Large intestine (tissue), 3 donors: ENCODE results near the gene SKAP1. TPM values are rescaled to one million over a fixed set of nuclear protein-coding genes. Genes with fewer than 3 reads are reported as not detected.

Experiments used
- DNase-seq, 2 donors: peaks; one replicate each; pipeline versions ENCODE4 v3.0.0 to v3.0.0-alpha.2; 2013
- H3K27ac ChIP-seq: one replicate; pipeline ENCODE4 v1.5.1; 2013; ENCODE audit warnings: low read length
- H3K27me3 ChIP-seq: 2 replicates; pipeline ENCODE4 v1.6.1; 2013; ENCODE audit warnings: low read length; ENCODE audit not compliant: control insufficient read depth, insufficient read depth
- H3K36me3 ChIP-seq: 2 replicates; pipeline ENCODE4 v1.6.1; 2013; ENCODE audit warnings: low read length; ENCODE audit not compliant: control insufficient read depth, insufficient read depth
- H3K4me1 ChIP-seq: one replicate; pipeline ENCODE4 v1.6.1; 2013; ENCODE audit warnings: low read length; ENCODE audit not compliant: control insufficient read depth, insufficient read depth
- H3K4me3 ChIP-seq: one replicate; pipeline ENCODE4 v1.5.1; 2013; ENCODE audit warnings: low read length
- H3K9me3 ChIP-seq: one replicate; pipeline ENCODE4 v1.6.1; 2013; ENCODE audit warnings: mild to moderate bottlenecking, low read depth, low read length, moderate library complexity; ENCODE audit not compliant: control insufficient read depth
- whole genome bisulfite sequencing: methylation state at CpG from one replicate; pipeline ENCODE4 v1.1.5; 2013; ENCODE audit warnings: low lambda C conversion rate; ENCODE audit not compliant: insufficient coverage; 5-methylcytosine and 5-hydroxymethylcytosine counted together
- polyA plus RNA-seq: library from polyadenylated mRNA; unstranded; fragments of 120-200 nt; gene quantifications from one replicate; pipeline ENCODE4 v1.2.1, GENCODE V29; 2013

SKAP1 gene
- polyA plus RNA-seq, 1 donor: 3.0 TPM

GRCh38 chr17:48283411-48283810 lies 146.6 kb downstream of the SKAP1 start:
- WGBS: no CpG with 5 or more reads among the region's 2 CpGs
- Histone ChIP-seq H3K27me3 (no peaks in the 10 kb centered on the region), H3K9me3 (no peaks in the 10 kb centered on the region), H3K27ac (no peak overlapping the region), H3K4me1 (peaks cover 18% of the 10 kb centered on the region), H3K36me3 (no peaks in the 10 kb centered on the region), H3K4me3 (no peak overlapping the region)
- DNase-seq: no peak

- no CpG with 5 or more reads among the region's 2 CpGs for WGBS
- H3K27me3 ChIP-seq: no peaks in the 10 kb centered on the region
- H3K4me1 ChIP-seq: peaks cover 23% of the 10 kb centered on the region
- H3K9me3 ChIP-seq: no peaks in the 10 kb centered on the region
- H3K4me3 ChIP-seq: no peak overlapping the region
- no peak for DNase-seq
- no peak overlapping the region for H3K27ac ChIP-seq
- H3K36me3 ChIP-seq: no peaks in the 10 kb centered on the region
These were observed 147.7 kb downstream of the SKAP1 start for GRCh38 chr17:48282303-48282702.

- no peaks in the 10 kb centered on the region for H3K9me3 ChIP-seq
- no peak overlapping the region for H3K4me3 ChIP-seq
- H3K4me1 ChIP-seq: peaks cover 23% of the 10 kb centered on the region
- H3K27ac ChIP-seq: peak overlapping the region; percentile 82
- no peaks in the 10 kb centered on the region for H3K27me3 ChIP-seq
- WGBS: 40% methylated on average over 1 of the region's 5 CpGs
- DNase-seq: peak; percentile 75 to 92
- no peaks in the 10 kb centered on the region for H3K36me3 ChIP-seq
These were observed 151.1 kb downstream of the SKAP1 start for GRCh38 chr17:48278760-48279491.

GRCh38 chr17:48276776-48277175 lies 153.2 kb downstream of the SKAP1 start:
- DNase-seq: no peak
- peaks cover 23% of the 10 kb centered on the region for H3K4me1 ChIP-seq
- WGBS: no CpG with 5 or more reads among the region's 1 CpG
- no peak overlapping the region for H3K4me3 ChIP-seq
- no peaks in the 10 kb centered on the region for H3K9me3 ChIP-seq
- H3K27me3 ChIP-seq: no peaks in the 10 kb centered on the region
- no peak overlapping the region for H3K27ac ChIP-seq
- H3K36me3 ChIP-seq: no peaks in the 10 kb centered on the region

GRCh38 chr17:48270899-48271298 lies 159.1 kb downstream of the SKAP1 start:
- Histone ChIP-seq H3K36me3 (no peaks in the 10 kb centered on the region), H3K9me3 (no peaks in the 10 kb centered on the region), H3K4me3 (no peak overlapping the region), H3K4me1 (peaks cover 6% of the 10 kb centered on the region), H3K27me3 (no peaks in the 10 kb centered on the region), H3K27ac (no peak overlapping the region)
- DNase-seq: no peak
- WGBS: no CpG with 5 or more reads among the region's 2 CpGs

GRCh38 chr17:48269209-48269608 lies 160.8 kb downstream of the SKAP1 start:
- Histone ChIP-seq H3K9me3 (no peaks in the 10 kb centered on the region), H3K4me1 (peaks cover 18% of the 10 kb centered on the region), H3K27ac (no peak overlapping the region), H3K27me3 (no peaks in the 10 kb centered on the region), H3K36me3 (no peaks in the 10 kb centered on the region), H3K4me3 (no peak overlapping the region)
- DNase-seq: no peak
- no CpG with 5 or more reads among the region's 1 CpG for WGBS

- Histone ChIP-seq H3K4me3 (no peak overlapping the region), H3K9me3 (no peaks in the 10 kb centered on the region), H3K27me3 (no peaks in the 10 kb centered on the region), H3K36me3 (no peaks in the 10 kb centered on the region), H3K27ac (no peak overlapping the region), H3K4me1 (peaks cover 18% of the 10 kb centered on the region)
- WGBS: 60% methylated on average over 3 of the region's 8 CpGs
- DNase-seq: no peak
These were observed 166.3 kb downstream of the SKAP1 start for GRCh38 chr17:48263731-48264035.

GRCh38 chr17:48262982-48263730 lies 166.9 kb downstream of the SKAP1 start:
- Histone ChIP-seq H3K4me1 (peaks cover 16% of the 10 kb centered on the region), H3K36me3 (no peaks in the 10 kb centered on the region), H3K9me3 (no peaks in the 10 kb centered on the region), H3K4me3 (no peak overlapping the region), H3K27ac (no peak overlapping the region), H3K27me3 (no peaks in the 10 kb centered on the region)
- WGBS: 100% methylated on average over 1 of the region's 2 CpGs
- DNase-seq: no peak

GRCh38 chr17:48261297-48261880 lies 168.6 kb downstream of the SKAP1 start:
- no peaks in the 10 kb centered on the region for H3K27me3 ChIP-seq
- H3K27ac ChIP-seq: no peak overlapping the region
- no peaks in the 10 kb centered on the region for H3K36me3 ChIP-seq
- no peaks in the 10 kb centered on the region for H3K9me3 ChIP-seq
- DNase-seq: peak in 1 of 2 donors; percentile 43
- 100% methylated on average over 1 of the region's 5 CpGs for WGBS
- H3K4me3 ChIP-seq: no peak overlapping the region
- H3K4me1 ChIP-seq: peaks cover 12% of the 10 kb centered on the region

GRCh38 chr17:48259694-48260291 lies 170.2 kb downstream of the SKAP1 start:
- Histone ChIP-seq H3K9me3 (no peaks in the 10 kb centered on the region), H3K4me1 (peaks cover 2% of the 10 kb centered on the region), H3K27me3 (no peaks in the 10 kb centered on the region), H3K4me3 (no peak overlapping the region), H3K27ac (no peak overlapping the region), H3K36me3 (no peaks in the 10 kb centered on the region)
- peak; percentile 31 to 47 for DNase-seq
- WGBS: 33% methylated on average over 1 of the region's 3 CpGs
